CD4-positive, alpha-beta T cell treated with Interleukin-4 for 1 hour (primary cell): ENCODE data around the gene MRPL52.
"Not testable (repeated sequence)": the region's sequence is repeated elsewhere in the genome, so short reads cannot be mapped to it uniquely, and the experiment has no call there.

ENCODE experiments used
- DNase-seq, 2 donors: peaks; one replicate each; pipeline ENCODE4 v3.0.0-alpha.2; 2020 to 2022

The MRPL52 gene

DNA sequence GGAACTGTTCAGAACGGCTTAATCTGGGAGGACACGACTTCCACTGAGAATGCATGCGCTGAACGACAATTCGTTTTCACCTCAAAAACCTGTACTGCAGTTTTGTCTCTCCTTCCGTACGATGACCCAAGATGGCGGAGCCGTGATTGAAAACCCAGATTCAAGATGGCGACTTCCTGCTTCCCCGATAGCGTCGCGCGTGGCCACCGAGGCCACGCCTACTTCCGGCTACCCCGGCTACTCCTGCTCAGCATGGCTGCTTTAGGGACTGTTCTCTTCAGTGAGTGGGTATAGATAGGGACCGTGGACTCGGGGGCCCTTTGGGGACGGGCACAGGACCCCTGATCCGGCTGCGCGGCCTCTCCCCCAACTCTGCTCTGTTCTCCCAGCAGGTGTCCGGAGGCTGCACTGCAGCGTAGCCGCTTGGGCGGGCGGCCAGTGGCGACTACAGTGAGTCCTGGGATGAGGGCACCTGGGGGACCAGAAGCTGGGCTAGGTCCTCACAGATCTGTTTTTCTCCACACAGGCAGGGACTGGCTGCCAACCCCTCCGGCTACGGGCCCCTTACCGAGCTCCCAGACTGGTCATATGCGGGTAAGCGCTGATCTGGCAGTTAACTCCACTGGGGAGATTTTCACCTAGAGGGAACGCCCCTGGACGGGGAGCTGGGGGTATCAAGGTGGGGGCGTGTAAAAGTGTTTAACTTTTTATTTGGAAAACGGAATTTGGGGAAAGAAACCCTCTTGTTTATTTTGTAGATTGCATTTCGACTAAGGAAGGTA lies at the start of gene MRPL52:
MRPL52 (plus strand) TSS at position 227 of the 782 bp plus-strand sequence; CDS start at position 253, 26 bp downstream.
- DNase-seq, result peak; percentile 92 to 93

DNA sequence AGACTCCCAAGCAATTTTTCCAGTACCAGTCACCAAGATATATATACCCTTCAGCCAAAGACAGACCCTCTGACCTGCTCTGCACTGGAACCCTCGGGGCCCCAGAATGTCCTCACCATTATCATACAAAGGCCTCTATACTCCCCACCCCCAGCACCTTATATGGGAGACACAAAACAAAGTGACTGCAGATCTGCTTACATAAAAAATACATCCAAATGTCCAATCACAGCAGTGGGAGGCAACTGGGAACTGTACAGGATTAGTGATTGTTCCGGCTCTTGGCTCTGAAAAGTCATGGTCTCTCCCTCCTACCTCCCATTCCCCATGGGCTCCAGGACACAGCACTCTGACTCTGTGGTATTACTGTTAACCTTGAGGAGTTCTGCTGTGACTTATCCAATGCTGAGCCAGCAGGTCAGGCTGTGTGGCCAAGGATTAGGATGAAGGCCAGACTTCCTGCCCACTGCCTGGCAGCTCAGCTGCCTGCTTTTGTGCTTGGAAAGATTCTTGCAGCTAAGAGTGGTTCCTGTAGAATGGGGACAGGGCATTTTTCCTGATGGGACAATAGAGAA lies 49.5 kb upstream of the MRPL52 start:
- DNase-seq, result no peak

DNA sequence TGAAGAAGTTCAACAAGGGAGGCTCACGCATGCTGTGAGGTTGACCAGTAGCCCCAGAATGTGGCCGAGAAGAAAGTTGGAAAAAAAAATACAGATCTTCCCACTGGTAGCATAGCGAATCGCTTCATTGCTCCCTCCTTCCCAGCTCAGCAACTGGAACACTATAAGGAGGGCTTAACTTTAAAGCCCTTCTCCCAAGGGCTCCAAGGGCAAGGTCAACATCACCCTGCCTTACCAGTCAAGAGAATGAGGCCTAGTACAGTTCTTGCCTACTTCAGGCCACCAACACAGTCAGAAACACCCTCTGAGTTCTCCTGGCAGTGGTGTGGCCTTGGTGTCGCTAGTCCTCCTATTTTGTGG lies 48.8 kb upstream of the MRPL52 start:
- DNase-seq, result no peak

DNA sequence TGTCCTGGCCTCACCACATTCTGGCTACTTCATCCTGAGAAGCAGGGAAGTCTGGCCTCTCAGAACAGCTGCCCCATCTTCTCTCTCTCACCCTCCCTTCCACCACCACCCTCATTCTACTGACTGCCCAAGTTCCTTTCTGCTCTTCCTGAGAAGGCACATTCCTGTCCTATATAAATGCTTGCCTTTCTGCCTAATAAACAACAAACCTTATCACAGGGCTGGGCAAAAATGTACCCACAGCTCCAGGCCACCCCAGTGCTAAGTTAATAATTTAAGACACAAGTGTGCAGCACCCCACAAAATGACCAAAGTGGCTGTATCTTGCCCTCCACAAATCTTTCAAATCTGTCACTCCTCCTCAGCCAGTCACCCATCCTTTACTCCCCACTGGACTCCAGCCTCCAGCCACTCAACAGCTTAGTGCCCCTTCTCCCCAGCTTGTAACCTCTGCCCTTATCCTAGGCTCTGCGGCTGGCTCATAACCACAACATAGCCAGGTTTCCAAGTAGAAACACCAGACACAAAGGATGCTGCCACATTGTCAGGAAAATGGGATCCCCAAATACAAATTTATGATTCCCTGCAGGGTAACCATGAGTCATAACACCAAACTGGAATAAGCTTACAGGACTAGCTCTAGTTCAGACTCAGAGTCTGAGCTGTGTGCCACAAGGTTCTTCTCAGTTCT lies 48.2 kb upstream of the MRPL52 start:
- DNase-seq, result no peak

DNA sequence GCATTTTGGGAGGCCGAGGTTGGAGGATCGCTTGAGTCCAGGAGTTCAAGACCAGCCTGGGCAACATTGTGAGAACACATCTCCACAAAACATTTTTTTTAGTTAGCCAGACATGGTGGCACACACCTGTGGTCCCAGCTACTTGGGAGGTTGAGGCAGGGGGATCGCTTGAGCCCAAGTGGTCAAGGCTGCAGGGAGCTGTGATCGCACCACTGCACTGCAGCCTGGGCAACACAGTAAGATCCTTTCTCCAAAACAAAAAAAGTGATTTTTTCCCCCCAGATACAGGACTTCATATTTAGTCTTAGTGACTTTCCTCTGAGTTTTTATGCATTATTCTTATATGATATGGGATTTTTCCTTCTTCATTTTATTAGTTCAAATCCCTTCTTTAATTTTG lies 43.0 kb upstream of the MRPL52 start:
- DNase-seq, result no peak

DNA sequence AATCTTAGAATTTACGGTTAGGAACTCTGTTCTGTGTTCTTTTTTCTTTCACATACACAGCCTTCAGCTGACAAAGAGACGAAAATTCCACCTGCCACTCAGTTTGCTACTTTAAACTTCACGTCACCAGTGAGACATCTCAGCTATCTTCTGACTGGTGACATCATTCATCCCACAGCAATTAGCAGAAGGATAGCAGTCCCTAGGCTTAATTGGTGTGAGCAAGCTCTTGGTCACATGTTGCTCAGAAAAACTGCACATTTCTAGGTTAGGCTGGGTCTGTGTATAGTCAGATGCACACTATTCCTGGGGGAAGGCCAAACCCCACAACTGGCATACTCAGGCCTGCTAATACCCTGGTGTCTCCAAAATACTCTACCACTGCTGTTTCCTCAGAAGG lies 38.4 kb upstream of the MRPL52 start:
- no peak for DNase-seq

DNA sequence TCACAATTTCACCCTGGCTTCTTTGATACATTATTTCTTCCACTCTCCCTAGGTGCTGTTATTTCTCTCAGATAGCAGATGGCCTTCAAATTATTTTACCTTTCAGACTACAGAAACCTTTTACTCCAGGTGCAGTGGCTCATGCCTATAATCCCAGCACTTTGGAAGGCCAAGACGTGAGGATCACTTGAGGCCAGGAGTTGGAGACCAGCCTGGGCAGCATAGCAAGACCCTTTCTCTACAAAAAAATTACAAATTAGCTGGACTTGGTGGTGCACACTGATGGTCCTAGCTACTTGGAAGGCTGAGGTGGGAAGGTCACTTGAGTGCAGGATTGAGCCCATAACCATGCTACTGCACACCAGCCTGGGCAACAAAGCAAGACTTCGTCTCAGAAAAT lies 37.5 kb upstream of the MRPL52 start:
- no peak for DNase-seq

DNA sequence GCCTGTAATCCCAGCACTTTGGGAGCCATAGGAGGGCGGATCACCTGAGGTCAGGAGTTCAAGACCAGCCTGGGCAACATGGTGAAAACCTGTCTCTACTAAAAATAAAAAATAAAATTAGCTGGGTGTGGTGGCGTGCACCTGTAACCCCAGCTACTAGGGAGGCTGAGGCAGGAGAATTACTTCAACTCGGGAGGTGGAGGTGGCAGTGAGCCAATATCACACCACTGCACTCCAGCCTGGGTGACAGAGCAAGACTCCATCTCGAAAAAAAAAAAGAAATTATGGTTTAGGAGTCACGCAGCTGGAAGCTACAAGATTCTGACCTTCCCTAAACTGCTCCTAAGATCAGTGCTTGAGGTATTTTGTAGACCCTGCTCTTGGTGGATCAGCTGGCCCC lies 36.1 kb upstream of the MRPL52 start:
- DNase-seq, result not testable (repeated sequence)

DNA sequence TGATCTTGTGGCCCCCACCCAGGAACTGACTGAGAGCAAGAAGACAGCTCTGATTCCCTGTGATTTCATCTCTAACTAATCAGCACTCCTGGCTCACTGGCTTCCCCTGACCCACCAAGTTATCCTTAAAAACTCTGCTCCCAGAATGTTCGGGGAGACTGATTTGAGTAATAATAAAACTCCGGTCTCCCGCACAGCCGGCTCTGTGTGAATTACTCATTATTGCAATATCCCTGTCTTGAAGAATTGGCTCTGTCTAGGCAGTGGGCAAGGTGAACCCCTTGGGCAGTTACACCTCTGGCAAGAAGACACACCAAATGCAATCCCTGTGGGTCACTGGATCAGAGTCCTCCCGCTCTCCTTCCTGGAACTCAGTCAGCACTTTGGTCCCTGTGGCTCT lies 35.7 kb upstream of the MRPL52 start:
- DNase-seq, result no peak

DNA sequence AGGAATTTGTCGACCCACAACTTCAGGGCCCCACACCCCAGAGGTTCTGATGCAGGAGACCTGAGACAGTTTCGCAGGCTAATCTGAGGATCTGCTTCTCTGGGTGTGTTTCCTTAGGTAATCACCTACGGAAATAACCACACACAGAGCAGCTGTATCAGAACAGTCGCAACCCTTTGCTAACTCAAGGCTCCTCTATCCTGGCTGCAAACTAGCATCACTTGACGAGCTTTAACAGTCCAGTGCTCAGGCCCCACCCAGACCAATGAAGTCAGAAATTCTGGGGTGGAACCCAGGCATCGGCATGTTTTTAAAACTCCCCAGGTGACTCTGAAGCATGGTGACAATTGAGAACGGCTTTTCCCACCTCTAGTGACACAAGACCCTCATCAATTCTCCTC lies 35.1 kb upstream of the MRPL52 start:
- DNase-seq, result peak in 1 of 2 donors; percentile 44

DNA sequence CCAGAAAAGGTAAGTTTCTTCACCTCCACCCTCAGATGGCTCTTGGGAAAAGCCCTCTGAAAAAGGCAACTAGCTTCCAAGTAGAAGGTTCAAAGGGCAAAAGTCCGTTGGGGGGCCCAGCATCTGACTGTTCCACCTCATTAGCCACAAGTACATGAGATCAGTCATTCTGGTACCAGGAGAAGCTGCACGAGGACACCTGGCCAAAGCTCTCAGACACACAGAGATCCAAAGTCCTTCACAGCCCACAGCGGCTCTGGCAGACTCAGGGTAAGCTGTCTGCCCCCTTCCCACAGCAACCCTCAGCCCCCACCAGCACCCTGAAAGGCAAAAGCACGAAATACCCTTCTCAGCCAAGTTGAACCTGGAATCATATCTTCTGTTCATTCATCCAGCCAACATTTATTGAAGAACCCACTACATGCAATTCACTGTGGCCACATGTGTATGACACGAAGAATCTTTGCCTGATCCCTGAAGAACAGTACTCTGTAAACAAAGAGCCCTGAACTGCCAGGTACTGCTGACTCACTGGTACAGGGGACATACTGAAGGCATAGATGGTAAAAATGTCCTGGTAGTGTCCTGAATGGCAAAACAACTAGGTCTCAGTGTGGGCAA lies 33.5 kb upstream of the MRPL52 start:
- no peak for DNase-seq

DNA sequence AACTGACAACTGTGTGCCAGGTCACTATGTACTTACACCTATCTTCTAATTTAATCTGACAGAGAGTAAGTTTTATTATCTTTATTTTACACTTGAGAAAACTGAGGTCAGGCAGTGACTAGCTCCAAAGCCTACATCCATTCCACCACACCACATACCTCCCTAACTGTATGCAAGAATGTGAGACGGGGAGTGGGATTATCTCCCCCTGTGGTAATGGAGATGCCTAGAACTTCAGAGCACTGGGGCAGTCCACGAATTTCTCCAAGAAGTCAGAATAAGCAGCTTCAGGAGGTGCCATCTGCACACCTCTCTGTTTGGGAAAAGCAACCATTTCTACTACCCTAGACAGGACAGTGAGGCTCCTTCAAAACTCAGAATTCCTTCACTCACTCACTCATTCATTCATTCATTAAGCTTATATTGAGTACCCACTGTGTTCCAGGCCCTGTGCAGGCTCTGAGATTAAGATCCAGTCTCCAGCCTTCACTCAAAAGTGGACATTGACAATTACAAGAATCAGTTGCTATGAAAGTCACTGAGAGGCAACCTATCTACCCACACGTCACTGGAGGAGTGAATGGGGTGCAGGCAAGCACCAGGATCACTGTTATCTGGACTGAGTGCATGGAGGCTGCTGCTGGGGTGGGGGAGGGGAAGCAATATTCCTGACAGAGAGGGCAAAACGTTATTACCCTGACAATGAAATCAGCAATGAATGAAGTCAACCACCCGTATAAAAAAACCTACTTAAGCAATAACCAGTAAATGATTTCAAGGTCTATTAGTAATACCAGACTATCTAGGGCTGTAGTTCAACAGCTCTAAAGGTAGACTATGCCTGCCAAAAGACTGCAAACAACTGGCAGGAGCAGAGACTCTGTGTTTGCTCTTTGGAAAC lies 32.4 kb upstream of the MRPL52 start:
- no peak for DNase-seq

DNA sequence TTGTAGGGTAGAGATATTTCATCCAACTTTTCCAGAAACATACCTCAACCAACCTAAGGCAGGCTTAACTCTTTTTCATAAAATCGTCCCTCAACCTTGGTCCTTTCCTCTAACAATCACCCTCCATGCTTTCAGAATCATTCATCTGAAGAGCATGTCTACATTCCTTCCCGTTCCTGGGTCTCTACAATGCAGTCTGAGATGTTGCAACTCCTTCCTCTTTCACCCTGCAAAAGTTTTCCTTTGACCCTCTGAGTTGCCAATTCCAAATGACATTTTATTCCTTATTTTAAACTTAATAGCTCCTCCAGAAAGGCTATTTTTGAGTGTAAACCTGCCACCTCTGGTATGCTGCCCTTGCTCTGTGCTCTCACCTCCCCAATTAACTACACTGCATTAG lies 31.2 kb upstream of the MRPL52 start:
- DNase-seq, result no peak

DNA sequence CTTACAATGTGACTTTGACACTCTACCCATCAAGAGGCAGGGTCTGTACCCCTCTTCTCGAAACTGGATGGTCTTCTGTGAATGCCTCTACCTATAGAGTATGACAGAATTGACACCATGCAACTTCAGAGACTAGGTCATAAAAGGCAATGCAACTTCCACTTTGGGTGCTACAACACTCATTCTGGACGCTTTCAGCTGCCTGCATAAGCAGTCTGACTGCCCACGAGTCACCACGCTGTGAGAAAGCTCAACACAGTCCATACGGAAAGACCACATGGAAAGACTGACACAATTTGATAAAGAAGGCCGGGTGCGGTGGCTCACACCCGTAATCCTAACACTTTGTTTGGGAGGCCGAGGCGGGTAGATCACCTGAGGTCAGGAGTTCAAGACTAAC lies 29.3 kb upstream of the MRPL52 start:
- DNase-seq, result no peak

DNA sequence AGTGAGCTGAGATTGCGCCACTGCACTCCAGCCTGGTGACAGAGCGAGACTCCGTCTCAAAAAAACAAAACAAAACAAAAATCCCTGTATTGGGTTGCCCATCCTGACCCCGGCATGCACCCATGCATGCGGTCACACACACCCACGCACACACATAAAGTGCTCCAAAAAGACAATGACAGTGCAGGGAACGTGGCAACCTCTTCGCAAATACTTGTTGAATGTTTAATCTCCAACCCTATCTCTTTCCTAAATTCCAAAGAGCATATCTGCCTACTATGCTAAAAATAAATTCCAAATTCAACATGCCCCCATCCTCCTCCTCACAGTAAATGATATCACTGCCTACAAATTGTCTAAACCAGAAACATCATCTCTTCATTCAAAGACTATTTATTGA lies 28.0 kb upstream of the MRPL52 start:
- DNase-seq, result no peak

DNA sequence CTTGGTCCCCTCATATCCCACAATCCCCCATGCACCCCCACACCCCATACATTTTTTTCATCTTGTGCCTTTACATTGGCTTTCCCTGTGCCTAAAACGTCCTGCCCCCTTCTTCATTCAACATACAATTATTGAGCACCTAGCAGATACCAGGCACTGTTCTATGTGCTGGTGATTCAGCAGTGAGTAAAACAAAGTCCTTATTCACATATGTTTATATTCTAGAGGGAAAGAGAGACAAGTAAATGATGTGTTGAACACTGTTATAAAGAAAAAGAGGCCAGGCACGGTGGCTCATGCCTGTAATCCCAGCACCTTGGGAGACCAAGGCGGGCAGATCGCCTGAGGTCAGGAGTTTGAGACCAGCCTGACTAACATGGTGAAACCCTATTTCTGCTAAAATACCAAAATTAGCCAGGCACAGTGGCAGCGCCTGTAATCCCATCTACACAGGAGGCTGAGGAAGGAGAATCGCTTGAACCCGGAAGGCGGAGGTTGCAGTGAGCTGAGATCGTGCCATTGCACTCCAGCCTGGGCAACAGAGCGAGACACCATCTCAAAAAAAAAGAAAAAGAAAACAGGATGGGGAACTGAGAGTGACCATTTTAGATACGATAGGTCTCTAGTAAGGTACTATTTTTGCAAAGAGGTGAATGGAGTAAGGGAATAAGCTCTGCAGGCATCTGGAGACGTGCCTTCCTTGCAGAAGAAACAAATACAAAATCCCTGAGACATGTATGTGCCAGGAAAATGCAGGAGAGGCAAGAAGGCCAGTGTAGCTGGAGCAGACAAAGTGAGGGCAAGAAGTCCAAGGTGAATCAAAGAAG lies 26.6 kb upstream of the MRPL52 start:
- no peak for DNase-seq

DNA sequence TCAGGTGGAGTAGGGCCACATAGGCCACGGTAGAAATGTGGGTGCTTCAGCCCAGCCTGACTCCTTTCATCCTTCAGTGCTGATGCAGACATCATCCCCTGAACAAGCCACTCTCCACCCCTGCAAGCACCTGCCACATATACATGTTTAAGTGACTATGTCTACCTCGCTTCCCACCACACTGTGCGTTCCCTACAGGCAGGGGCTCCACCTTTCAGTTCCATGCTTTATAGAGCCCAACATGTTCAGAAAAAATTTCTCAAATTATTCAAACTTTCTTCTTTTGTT lies 26.1 kb upstream of the MRPL52 start:
- DNase-seq, result no peak

DNA sequence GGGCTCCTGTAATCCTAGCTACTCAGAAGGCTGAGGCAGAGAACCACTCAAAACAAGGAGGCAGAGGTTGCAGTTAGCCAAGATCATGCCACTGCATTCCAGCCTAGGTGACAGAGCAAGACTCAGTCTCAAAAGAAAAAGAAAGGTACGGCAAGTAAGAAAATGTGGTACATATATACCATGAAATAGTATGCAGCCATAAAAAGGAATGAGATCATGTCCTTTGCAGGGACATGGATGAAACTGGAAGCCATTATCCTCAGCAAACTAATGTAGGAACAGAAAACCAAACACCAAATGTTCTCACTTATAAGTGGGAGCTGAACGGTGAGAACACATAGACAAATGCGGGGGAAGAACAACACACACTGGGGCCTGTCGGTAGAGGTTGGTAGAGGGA lies 24.5 kb upstream of the MRPL52 start:
- DNase-seq, result not testable (repeated sequence)

DNA sequence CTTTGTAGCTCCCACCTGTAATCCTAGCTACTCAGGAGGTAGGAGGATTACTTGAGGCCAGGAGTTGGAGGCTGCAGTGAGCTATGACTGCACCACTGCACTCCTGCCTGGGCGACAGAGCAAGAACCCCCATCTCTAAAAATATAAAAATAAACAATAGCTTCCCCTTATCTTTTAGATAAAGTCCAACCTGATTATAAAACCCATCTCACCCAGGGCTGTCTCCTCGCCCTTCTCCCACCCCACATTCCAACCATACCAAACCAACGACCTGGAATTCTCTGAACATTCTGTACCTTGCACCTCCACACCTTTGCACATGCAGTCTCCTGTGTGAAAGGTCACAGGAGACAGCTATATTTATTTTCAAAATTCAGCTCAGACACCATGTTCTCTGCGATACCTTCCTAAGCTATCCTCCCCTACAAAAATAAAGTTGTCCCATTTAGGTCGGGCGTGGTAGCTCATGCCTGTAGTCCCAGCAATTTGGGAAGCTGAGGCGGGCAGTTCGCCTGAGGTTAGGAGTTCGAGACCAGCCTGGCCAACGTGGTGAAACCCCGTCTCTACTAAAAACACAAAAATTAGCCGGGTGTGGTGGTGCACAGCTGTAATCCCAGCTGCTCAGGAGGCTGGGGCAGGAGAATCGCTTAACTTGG lies 22.1 kb upstream of the MRPL52 start:
- DNase-seq, result no peak

DNA sequence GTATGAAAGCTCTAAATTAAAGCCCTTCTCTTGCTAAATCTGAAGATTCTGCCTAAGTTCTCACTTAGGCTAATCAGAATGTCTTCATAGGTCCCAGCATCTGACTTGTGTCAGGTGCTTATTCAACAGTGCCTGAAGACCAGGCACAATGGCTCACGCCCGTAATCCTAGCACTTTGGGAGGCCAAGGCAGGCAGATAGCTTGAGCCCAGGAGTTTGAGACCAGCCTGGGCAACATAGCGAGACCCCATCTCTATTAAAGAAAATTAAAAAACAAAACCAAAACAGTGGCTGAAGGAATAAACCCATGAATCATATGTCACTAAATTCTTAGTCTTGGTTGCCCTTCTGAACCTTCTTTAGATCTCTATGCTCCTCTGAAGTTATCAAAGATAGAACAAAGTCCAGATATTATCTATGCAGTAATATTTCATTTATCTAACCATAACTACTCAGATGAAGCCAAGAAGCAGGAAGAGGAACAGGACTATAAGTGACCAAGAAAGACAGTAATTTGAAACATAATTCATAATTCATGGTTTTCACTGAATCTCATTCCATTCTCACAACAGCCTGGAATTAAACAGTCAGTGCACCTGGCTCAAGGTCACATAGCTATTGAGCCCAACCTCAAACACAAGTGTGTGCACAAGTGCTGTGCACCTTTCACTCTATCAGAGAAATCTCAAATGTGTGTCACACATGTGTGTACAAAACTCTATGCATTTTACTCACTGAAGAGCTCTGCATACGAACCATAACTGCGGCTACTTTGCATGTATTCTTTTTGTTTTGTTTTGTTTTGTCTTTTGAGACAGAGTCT lies 21.1 kb upstream of the MRPL52 start:
- DNase-seq, result no peak

DNA sequence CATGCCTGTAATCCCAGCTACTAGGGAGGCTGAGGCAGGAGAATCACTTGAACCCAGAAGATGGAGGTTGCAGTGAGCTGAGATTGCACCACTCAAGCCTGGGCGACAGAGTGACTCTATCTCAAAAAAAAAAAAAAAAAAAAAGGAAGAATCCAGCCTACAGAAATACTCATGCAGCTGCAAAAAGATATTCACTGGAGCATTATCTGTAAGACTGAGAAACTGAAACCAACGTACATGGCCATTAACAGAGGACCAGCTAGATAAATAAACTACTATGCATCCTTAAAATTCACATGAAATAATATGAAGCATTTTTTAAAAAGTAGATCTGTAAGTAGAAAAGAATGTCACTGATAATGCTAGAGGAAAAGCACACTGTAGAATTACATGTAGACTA lies 18.0 kb upstream of the MRPL52 start:
- DNase-seq, result no peak
